GM12891 (cell line): ENCODE results near the gene HACD2.
A peak's percentile ranks its signal among the peaks of the same experiment; 100 is the strongest.

Experiments
- DNase-seq: peaks from one replicate; pipeline ENCODE4 v3.0.0; 2011; ENCODE audit warnings: low spot score; ENCODE audit not compliant: insufficient read length
- FAIRE-seq: peaks from 2 replicates; lab custom pipeline; 2011; peaks lifted over from hg19 to GRCh38; lab: Jason Lieb, UNC
- PAX5 ChIP-seq: IDR thresholded peaks from 2 replicates; pipeline ENCODE4 v1.6.1; 2011; ENCODE audit warnings: low read length, moderate library complexity, mild to moderate bottlenecking; ENCODE audit not compliant: insufficient read depth, severe bottlenecking
- POLR2A ChIP-seq: IDR thresholded peaks from 2 replicates; pipeline ENCODE4 v1.6.1; 2011; ENCODE audit warnings: low read depth, low read length, control low read depth
- POLR2AphosphoS5 ChIP-seq: IDR thresholded peaks from 2 replicates; pipeline ENCODE4 v1.6.1; 2011; ENCODE audit warnings: low read depth, low read length, control low read depth
- POU2F2 ChIP-seq: IDR thresholded peaks from 2 replicates; pipeline ENCODE4 v1.6.1; 2011; ENCODE audit warnings: low read depth, mild to moderate bottlenecking, control low read depth, low read length, moderate library complexity
- SPI1 ChIP-seq: IDR thresholded peaks from 2 replicates; pipeline ENCODE4 v1.6.1; 2011; ENCODE audit warnings: low read depth, low read length, control low read depth
- TAF1 ChIP-seq: IDR thresholded peaks from 2 replicates; pipeline ENCODE4 v1.6.1; 2011; ENCODE audit warnings: low read depth, low read length, control low read depth

The HACD2 gene

GRCh38 chr3:123595396-123596180 lies 10.7 kb upstream of the HACD2 start:
- DNase-seq (no peak), FAIRE-seq (no peak)
- no peak for TF ChIP-seq TAF1
- no peak for TF ChIP-seq POLR2AphosphoS5
- no peak for TF ChIP-seq PAX5
- no peak for TF ChIP-seq SPI1

GRCh38 chr3:123593381-123593780 lies 8.5 kb upstream of the HACD2 start:
- TF ChIP-seq POLR2A (no peak), POU2F2 (no peak), PAX5 (no peak), SPI1 (no peak), POLR2AphosphoS5 (no peak), TAF1 (no peak)
- no peak for DNase-seq
- FAIRE-seq: no peak

- no peak for FAIRE-seq
- no peak for DNase-seq
- TF ChIP-seq POU2F2 (no peak), SPI1 (no peak), POLR2A (no peak), PAX5 (no peak), POLR2AphosphoS5 (no peak), TAF1 (no peak)
Measured at GRCh38 chr3:123590685-123591450, 6.0 kb upstream of the HACD2 start.

- DNase-seq (no peak), FAIRE-seq (no peak)
- TF ChIP-seq POU2F2 (no peak), TAF1 (no peak)
Measured at GRCh38 chr3:123587401-123587800, 2.5 kb upstream of the HACD2 start.

- FAIRE-seq (no peak), DNase-seq (no peak)
- TF ChIP-seq POU2F2: no peak
- TF ChIP-seq POLR2A: no peak
- no peak for TF ChIP-seq POLR2AphosphoS5
- no peak for TF ChIP-seq TAF1
Measured at GRCh38 chr3:123586968-123587367, 2.1 kb upstream of the HACD2 start.

- DNase-seq: no peak
- peak; percentile 61 for FAIRE-seq
Measured at GRCh38 chr3:123586131-123586530, 1.3 kb upstream of the HACD2 start.

GRCh38 chr3:123584284-123584987 lies 417 bp downstream of the HACD2 start:
- peak; percentile 26 for FAIRE-seq
- no peak for TF ChIP-seq POLR2AphosphoS5
- no peak for TF ChIP-seq TAF1
- no peak for TF ChIP-seq POU2F2
- TF ChIP-seq POLR2A: no peak
- TF ChIP-seq SPI1: no peak
- TF ChIP-seq PAX5: no peak
- DNase-seq: no peak

More at GRCh38 chr3:123586131-123586530, 1.3 kb upstream of the HACD2 start:
- TF ChIP-seq SPI1 (no peak), PAX5 (no peak), TAF1 (no peak), POU2F2 (no peak), POLR2A (no peak), POLR2AphosphoS5 (no peak)

- DNase-seq (no peak), FAIRE-seq (no peak)
- no peak for TF ChIP-seq POU2F2
- no peak for TF ChIP-seq TAF1
- TF ChIP-seq POLR2AphosphoS5: no peak
- TF ChIP-seq POLR2A: no peak
- TF ChIP-seq PAX5: no peak
- TF ChIP-seq SPI1: no peak
Measured at GRCh38 chr3:123583561-123583960, 1.3 kb downstream of the HACD2 start.

GRCh38 chr3:123582315-123582714 lies 2.5 kb downstream of the HACD2 start:
- TF ChIP-seq SPI1 (no peak), POLR2AphosphoS5 (no peak)
- FAIRE-seq (no peak), DNase-seq (no peak)

- TF ChIP-seq POLR2AphosphoS5 (no peak), SPI1 (peak; percentile 77)
- FAIRE-seq (peak; percentile 58), DNase-seq (no peak)
Measured at GRCh38 chr3:123576122-123576521, 8.7 kb downstream of the HACD2 start.
